Astrocyte (in vitro differentiated cells and primary cell): ENCODE results near the gene RNF123.

Experiments used
- EZH2 ChIP-seq: IDR thresholded peaks from 2 replicates; pipeline ENCODE4 v1.6.1; 2012; ENCODE audit warnings: mild to moderate bottlenecking, low read length, inconsistent platforms; ENCODE audit not compliant: insufficient read depth
- TF ChIP-seq, protein P1 (sequence below): IDR thresholded peaks from 2 replicates; pipeline ENCODE4 v1.5.1; 2011; ENCODE audit warnings: low read depth, mild to moderate bottlenecking, inconsistent platforms, low read length, moderate library complexity; ENCODE audit not compliant: insufficient read depth

DNA sequence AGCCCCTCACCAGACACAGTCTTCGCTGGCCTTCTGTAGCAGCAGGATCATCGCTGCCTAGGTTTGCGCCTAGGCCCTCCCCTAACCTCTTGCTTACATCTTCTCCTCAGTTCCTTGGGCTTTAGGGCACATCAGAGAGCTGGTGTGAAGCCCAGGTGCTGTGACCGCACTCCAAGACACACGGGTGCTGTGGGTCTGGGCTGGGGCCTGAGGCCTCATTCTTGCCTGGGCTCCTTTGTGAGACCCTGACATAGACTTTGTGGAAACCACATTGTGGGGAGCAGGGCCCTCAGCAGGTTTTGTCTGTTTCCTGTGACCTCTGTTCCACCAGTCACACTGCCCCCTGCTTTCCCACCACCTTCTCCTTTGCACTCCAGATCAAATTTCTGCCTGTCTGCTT lies 22.1 kb downstream of the RNF123 start:
- TF ChIP-seq, protein P1, sequence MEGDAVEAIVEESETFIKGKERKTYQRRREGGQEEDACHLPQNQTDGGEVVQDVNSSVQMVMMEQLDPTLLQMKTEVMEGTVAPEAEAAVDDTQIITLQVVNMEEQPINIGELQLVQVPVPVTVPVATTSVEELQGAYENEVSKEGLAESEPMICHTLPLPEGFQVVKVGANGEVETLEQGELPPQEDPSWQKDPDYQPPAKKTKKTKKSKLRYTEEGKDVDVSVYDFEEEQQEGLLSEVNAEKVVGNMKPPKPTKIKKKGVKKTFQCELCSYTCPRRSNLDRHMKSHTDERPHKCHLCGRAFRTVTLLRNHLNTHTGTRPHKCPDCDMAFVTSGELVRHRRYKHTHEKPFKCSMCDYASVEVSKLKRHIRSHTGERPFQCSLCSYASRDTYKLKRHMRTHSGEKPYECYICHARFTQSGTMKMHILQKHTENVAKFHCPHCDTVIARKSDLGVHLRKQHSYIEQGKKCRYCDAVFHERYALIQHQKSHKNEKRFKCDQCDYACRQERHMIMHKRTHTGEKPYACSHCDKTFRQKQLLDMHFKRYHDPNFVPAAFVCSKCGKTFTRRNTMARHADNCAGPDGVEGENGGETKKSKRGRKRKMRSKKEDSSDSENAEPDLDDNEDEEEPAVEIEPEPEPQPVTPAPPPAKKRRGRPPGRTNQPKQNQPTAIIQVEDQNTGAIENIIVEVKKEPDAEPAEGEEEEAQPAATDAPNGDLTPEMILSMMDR = no peak
- no peak for TF ChIP-seq EZH2
